GM21576 (cell line): ENCODE data around the gene TNRC6C.
"Not testable (repeated sequence)": the region's sequence is repeated elsewhere in the genome, so short reads cannot be mapped to it uniquely, and the experiment has no call there.

ENCODE experiments used
- ATAC-seq: cut with Tn5 transposase; IDR thresholded peaks from one replicate; pipeline ENCODE4 v1.9.1; 2021; ENCODE audit warnings: mild to moderate bottlenecking, moderate library complexity; ENCODE audit not compliant: unreplicated experiment

TNRC6C gene

DNA sequence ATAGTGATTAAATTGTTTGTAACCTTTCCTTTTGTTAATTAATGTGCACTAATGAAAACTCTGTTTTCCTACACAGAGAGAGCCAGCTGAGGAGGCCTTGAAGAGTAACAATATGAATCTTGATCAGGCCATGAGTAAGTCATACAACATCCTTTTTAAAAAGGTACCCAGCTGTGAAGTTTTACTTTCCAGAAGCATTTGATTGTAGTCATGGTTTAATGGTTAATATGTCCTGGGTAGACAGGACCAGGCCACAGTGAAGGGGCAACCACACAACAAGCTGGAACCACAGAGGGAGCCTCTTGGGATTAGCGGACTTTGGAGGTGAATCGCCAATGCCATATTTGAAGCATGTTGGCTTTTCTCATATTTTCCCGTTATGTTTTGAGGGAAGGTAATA lies 114.5 kb downstream of the TNRC6C start:
- ATAC-seq = no peak

DNA sequence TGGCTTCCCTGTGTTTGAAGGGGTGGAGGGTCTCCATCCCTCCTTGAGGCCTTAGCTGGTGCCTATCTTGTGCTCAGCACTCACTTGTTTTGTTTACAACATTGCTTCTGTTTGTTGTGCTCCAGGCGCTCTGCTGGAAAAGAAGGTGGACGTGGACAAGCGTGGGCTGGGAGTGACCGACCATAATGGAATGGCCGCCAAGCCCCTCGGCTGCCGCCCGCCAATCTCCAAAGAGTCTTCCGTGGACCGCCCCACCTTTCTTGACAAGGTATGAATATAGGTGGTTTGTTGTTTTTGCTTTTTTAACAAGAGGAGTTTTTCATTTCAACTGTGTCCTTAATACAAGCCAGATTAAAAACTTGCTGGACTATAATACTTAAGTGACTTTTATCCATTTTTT lies 116.5 kb downstream of the TNRC6C start:
- ATAC-seq = no peak

DNA sequence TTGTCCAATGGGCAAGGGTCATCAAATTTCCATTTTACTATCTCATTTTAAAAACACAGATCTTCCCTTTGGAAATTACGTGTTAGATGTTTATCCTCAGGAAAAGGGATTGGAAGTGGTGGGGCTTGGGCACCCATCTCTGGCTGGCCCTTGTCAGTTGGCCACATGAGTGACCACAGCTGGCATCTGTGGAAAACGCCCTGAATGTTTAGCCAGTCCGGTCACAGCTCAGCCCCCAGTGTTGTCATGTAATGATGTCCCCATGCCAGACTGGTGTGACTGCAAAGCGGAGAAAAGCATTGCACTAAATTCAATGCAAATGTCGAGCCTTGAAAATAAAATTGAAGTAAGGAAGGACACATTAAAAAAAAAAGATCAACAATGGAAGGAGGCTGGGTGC lies 117.0 kb downstream of the TNRC6C start:
- no peak for ATAC-seq

- ATAC-seq = no peak
These were observed 120.8 kb downstream of the TNRC6C start for GRCh38 chr17:78079253-78079652.

GRCh38 chr17:78081551-78081950 lies 123.0 kb downstream of the TNRC6C start:
- ATAC-seq = no peak

- ATAC-seq = not testable (repeated sequence)
These were observed 123.9 kb downstream of the TNRC6C start for GRCh38 chr17:78082355-78082872.

- ATAC-seq = no peak
These were observed 124.5 kb downstream of the TNRC6C start for GRCh38 chr17:78082988-78083387.

GRCh38 chr17:78086740-78087139 lies 128.2 kb downstream of the TNRC6C start:
- no peak for ATAC-seq

DNA sequence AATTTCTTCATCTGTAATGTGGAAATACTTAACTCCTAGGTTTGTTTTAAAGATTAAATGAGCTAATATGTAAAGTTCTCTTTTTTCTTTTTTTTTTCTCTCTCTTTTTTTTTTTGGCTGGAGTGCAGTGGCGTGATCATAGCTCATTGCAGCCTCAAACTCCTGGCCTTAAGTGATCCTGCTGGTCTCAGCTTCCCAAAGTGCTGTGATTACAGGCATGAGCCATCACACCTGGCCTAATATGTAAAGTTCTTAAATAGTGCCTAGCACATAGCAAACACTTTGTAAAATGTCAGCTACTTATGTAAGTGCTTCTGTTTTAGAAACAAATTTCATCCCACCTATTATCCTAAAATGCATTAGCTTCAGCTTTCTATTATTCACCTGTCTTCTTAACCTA lies 130.0 kb downstream of the TNRC6C start:
- ATAC-seq = no peak

DNA sequence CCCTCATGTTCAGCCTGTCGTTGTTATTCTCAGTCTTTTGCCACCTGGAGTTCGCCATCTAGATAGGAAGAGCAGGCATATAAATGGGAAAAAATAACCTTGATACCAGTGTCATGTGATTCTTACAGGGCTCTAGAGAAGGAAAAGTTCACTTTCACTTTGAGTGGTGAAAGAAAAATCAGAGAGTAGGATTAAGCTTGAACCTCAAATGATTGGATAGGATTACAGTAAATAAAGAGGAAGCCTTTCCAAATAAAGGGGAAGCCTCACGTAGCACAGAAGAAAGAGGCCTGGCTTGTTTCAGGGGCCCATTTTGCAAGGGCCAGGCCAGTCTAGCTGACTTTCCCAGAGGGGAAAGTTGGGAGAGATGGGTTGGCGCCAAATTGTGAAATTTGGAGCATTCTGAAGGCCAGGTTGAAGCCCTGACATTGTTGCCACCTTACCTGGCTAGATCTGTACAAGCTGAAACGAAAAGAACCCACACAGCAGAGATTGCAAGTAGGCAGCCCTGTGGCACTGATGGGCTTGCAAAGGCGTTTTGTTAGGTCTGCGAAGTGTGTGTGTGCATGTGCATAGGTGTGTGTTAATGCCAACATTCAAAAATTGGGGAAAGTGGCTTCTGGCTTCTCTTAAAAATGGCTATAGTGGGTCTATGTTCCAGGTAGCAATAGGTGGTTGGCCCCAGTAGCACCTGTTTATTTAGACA lies 131.2 kb downstream of the TNRC6C start:
- no peak for ATAC-seq

- ATAC-seq = no peak
These were observed 134.4 kb downstream of the TNRC6C start for GRCh38 chr17:78092794-78093324.

- ATAC-seq = no peak
These were observed 136.5 kb downstream of the TNRC6C start for GRCh38 chr17:78095035-78095434.

DNA sequence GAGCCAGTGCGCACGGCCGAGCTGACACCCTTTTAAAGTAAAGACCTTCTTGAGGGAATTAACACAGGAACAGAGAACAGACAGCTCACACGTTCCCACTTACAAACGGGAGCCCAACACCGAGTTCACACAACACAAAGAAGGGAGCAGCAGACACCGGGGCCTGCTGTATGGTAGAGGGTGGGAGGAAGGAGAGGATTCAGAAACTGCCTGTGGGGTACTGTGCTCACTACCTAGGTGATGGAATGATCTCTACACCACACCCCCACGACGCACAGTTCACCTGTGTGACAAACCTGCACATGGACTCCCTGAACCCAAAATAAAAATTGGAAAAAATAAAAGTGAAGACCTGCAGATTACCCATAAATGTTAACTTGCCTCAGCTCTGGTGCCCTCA lies 137.6 kb downstream of the TNRC6C start:
- ATAC-seq = no peak

DNA sequence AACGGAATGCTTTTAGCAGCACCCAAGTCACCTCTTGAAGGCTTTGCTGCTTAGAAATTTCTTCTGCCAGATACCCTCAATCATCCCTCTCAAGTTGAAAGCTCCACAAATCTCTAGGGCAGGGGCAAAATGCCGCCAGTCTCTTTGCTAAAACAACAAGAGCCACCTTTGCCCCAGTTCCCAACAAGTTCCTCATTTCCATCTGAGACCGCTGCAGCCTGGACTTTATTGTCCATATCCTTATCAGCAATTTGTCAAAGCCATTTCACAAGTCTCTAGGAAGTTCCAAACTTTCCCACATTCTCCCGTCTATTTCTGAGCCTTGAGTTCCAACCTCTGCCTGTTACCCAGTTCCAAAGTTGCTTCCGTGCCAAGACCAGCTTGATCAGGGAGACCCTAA lies 142.6 kb downstream of the TNRC6C start:
- no peak for ATAC-seq

GRCh38 chr17:78101542-78101941 lies 143.0 kb downstream of the TNRC6C start:
- no peak for ATAC-seq

GRCh38 chr17:78103311-78103710 lies 144.8 kb downstream of the TNRC6C start:
- no peak for ATAC-seq

DNA sequence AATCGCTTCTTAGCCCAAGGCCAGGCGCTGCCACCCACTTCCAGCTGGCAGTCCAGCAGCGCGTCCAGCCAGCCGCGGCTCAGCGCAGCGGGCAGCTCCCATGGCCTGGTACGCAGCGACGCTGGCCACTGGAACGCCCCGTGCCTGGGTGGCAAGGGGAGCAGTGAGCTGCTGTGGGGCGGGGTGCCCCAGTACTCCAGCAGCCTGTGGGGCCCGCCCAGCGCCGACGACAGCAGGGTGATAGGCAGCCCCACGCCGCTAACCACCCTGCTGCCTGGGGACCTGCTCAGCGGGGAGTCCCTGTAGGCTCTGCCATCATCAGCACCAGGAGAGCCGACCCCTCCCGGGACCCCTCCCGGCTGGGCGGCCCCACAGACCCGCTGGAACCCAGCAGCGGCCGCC lies 146.0 kb downstream of the TNRC6C start:
- no peak for ATAC-seq

DNA sequence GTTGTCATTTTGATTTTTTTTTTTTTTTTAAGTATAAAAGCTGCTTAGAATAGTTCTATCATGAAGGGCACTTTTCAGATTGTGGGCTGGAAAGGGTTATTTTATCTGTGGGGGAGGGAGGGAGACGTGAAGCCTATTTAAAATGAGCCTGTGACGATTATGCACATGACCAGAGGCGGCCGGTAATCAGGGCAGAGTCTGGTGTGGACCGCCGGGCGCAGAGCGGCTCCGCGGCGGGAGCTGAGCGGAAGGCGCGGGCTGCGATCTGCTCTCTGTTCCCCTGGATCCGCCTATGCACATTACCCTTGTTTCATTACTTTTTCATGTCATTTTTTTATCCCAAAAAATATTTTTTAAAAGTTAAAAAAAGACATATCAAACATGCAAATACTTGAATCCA lies 146.6 kb downstream of the TNRC6C start:
- no peak for ATAC-seq

- ATAC-seq = no peak
These were observed 147.0 kb downstream of the TNRC6C start for GRCh38 chr17:78105551-78105950.

- ATAC-seq = no peak
These were observed 147.7 kb downstream of the TNRC6C start for GRCh38 chr17:78106211-78106610.

GRCh38 chr17:78107457-78107856 lies 149.0 kb downstream of the TNRC6C start:
- no peak for ATAC-seq

GRCh38 chr17:78107976-78108725 lies 149.6 kb downstream of the TNRC6C start:
- ATAC-seq = no peak
